ENCODE results near the gene ARHGAP35. TPM values are rescaled to one million over a fixed set of nuclear protein-coding genes. Genes with fewer than 3 reads are reported as not detected.
A peak's percentile ranks its signal among the peaks of the same experiment; 100 is the strongest.

ARHGAP35 gene
- total RNA-seq, 1 experiment from 2014 or later: 64.1 TPM

DNA sequence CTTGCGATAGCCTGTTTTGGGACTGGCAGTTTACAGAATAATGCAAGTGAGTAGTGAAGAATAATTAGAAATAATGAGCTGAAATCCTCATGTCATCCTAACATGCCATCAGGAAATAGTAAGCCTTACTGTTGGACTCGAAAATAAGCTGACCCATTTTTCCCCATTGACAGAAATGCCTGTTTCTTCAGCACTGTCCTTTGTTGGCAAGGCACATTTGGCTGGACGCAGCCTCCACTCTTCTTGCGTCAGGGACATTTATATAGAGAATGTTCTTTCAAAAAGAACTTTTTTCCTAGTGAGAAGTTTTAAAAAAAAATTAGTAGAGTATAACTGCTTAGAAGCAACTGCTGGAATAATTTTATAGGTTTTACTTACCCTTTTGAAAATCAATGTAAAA is 47.1 kb downstream of the ARHGAP35 start:
- CTCF ChIA-PET: no interaction called here
- ATAC-seq: no peak
- H3K9me3 ChIP-seq (ENCODE audit: control insufficient read depth, insufficient read depth, low read depth, low read length): no peaks in the 10 kb centered on the region
- POLR2A ChIA-PET: no interaction called here
- DNase-seq (ENCODE audit: low read depth, low spot score): no peak
- TF ChIP-seq, protein P1, sequence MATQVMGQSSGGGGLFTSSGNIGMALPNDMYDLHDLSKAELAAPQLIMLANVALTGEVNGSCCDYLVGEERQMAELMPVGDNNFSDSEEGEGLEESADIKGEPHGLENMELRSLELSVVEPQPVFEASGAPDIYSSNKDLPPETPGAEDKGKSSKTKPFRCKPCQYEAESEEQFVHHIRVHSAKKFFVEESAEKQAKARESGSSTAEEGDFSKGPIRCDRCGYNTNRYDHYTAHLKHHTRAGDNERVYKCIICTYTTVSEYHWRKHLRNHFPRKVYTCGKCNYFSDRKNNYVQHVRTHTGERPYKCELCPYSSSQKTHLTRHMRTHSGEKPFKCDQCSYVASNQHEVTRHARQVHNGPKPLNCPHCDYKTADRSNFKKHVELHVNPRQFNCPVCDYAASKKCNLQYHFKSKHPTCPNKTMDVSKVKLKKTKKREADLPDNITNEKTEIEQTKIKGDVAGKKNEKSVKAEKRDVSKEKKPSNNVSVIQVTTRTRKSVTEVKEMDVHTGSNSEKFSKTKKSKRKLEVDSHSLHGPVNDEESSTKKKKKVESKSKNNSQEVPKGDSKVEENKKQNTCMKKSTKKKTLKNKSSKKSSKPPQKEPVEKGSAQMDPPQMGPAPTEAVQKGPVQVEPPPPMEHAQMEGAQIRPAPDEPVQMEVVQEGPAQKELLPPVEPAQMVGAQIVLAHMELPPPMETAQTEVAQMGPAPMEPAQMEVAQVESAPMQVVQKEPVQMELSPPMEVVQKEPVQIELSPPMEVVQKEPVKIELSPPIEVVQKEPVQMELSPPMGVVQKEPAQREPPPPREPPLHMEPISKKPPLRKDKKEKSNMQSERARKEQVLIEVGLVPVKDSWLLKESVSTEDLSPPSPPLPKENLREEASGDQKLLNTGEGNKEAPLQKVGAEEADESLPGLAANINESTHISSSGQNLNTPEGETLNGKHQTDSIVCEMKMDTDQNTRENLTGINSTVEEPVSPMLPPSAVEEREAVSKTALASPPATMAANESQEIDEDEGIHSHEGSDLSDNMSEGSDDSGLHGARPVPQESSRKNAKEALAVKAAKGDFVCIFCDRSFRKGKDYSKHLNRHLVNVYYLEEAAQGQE (IDR thresholded peaks at IDR 0.05; ENCODE audit: insufficient read depth in 1 of 2, low read depth in 2 of 2, low read length in 1 of 2): no peak
- TF ChIP-seq SIN3A (IDR thresholded peaks at IDR 0.05; ENCODE audit: borderline replicate concordance, insufficient read depth, low read depth, low read length): no peak
- TF ChIP-seq, protein P2, sequence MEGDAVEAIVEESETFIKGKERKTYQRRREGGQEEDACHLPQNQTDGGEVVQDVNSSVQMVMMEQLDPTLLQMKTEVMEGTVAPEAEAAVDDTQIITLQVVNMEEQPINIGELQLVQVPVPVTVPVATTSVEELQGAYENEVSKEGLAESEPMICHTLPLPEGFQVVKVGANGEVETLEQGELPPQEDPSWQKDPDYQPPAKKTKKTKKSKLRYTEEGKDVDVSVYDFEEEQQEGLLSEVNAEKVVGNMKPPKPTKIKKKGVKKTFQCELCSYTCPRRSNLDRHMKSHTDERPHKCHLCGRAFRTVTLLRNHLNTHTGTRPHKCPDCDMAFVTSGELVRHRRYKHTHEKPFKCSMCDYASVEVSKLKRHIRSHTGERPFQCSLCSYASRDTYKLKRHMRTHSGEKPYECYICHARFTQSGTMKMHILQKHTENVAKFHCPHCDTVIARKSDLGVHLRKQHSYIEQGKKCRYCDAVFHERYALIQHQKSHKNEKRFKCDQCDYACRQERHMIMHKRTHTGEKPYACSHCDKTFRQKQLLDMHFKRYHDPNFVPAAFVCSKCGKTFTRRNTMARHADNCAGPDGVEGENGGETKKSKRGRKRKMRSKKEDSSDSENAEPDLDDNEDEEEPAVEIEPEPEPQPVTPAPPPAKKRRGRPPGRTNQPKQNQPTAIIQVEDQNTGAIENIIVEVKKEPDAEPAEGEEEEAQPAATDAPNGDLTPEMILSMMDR (IDR thresholded peaks at IDR 0.05): no peak
- BruUV-seq (replicated peaks): no TSS peak
- no peaks in the 10 kb centered on the region for H3K36me3 ChIP-seq (ENCODE audit: control insufficient read depth, insufficient read depth, low read length)
- H3K27me3 ChIP-seq (ENCODE audit: control insufficient read depth, insufficient read depth, low read length): no peaks in the 10 kb centered on the region
- intact Hi-C loops (cut with micrococcal nuclease; ENCODE audit: unreplicated experiment): no loop called here
- H3K4me3 ChIP-seq (ENCODE audit: low read depth in 2 of 2, low read length in 2 of 2): no peak overlapping the region
- in situ Hi-C loops (cut with HindIII; ENCODE audit: low pct_unique_long_range_greater_than_20kb, low sequenced_read_pairs): no loop called here
- H3K4me1 ChIP-seq (ENCODE audit: control insufficient read depth, insufficient read depth, low read length): peaks cover 48% of the 10 kb centered on the region
- peak overlapping the region; percentile 41; the same call in 1 of the 2 replicates for H3K27ac ChIP-seq (ENCODE audit: low read length)

DNA sequence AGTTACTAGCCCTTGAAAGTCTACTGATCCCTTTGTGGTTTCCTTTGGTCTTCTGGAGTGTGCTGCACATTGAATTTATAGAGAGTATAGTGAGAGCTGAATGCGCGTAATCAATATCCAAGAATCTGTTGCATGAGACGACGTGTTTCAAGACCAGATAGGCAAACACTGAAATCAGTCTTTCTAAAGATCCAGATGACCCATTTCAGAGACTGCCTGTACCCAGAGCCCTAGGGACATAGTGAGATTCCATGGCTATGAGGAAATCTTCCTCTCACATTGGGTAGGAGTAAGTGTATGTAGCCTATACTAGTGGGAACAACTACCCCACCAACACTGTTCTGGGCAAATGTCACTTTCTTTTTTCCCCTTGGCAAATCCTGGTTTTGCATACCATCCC is 48.6 kb downstream of the ARHGAP35 start:
- no peak for DNase-seq (ENCODE audit: low read depth, low spot score)
- TF ChIP-seq TCF7L2 (IDR thresholded peaks at IDR 0.05; ENCODE audit: low read depth, low read length) (no peak), POLR2AphosphoS5 (IDR thresholded peaks at IDR 0.05; ENCODE audit: low read depth, low read length) (no peak), SIN3A (IDR thresholded peaks at IDR 0.05; ENCODE audit: borderline replicate concordance, insufficient read depth, low read depth, low read length) (no peak)
- TF ChIP-seq, protein P2 (IDR thresholded peaks at IDR 0.05): no peak
- TF ChIP-seq, protein P1 (IDR thresholded peaks at IDR 0.05; ENCODE audit: insufficient read depth in 1 of 2, low read depth in 2 of 2, low read length in 1 of 2): no peak
- Histone ChIP-seq H3K9me3 (ENCODE audit: control insufficient read depth, insufficient read depth, low read depth, low read length) (no peaks in the 10 kb centered on the region), H3K36me3 (ENCODE audit: control insufficient read depth, insufficient read depth, low read length) (no peaks in the 10 kb centered on the region), H3K27me3 (ENCODE audit: control insufficient read depth, insufficient read depth, low read length) (no peaks in the 10 kb centered on the region), H3K4me3 (ENCODE audit: low read depth in 2 of 2, low read length in 2 of 2) (no peak overlapping the region), H3K27ac (ENCODE audit: low read length) (0 out of 2 replicates have a peak overlapping the region, but pooled peaks have one; percentile 11), H3K4me1 (ENCODE audit: control insufficient read depth, insufficient read depth, low read length) (peaks cover 47% of the 10 kb centered on the region)
- intact Hi-C loops (cut with micrococcal nuclease; ENCODE audit: unreplicated experiment) (no loop called here), in situ Hi-C loops (cut with HindIII; ENCODE audit: low pct_unique_long_range_greater_than_20kb, low sequenced_read_pairs) (no loop called here)
- ATAC-seq: no peak
- no TSS peak for BruUV-seq (replicated peaks)
- ChIA-PET POLR2A (no interaction called here), CTCF (no interaction called here)

Other genes starting within 250 kb of the ARHGAP35 start
- gene PTGIR, start 235.9 kb upstream of the ARHGAP35 start, total RNA-seq (2021; ENCODE audit: unreplicated experiment): 0.08 TPM
- gene GNG8, start 224.8 kb upstream of the ARHGAP35 start, total RNA-seq (2021; ENCODE audit: unreplicated experiment): not detected
- 1.0 TPM for gene DACT3, start 199.8 kb upstream of the ARHGAP35 start, total RNA-seq (2021; ENCODE audit: unreplicated experiment)
- 41.2 TPM for gene PRKD2, start 143.9 kb upstream of the ARHGAP35 start, total RNA-seq (2021; ENCODE audit: unreplicated experiment)
- 21.6 TPM for gene FKRP, start 114.9 kb upstream of the ARHGAP35 start, total RNA-seq (2021; ENCODE audit: unreplicated experiment)
- 89.5 TPM for gene STRN4, start 114.5 kb upstream of the ARHGAP35 start, total RNA-seq (2021; ENCODE audit: unreplicated experiment)
- gene SLC1A5, start 72.4 kb upstream of the ARHGAP35 start, total RNA-seq (2021; ENCODE audit: unreplicated experiment): 104 TPM
- 146 TPM for gene AP2S1, start 10.2 kb upstream of the ARHGAP35 start, total RNA-seq (2021; ENCODE audit: unreplicated experiment)
- gene NPAS1, start 158.8 kb downstream of the ARHGAP35 start, total RNA-seq (2021; ENCODE audit: unreplicated experiment): 3.6 TPM
- 41.8 TPM for gene TMEM160, start 187.6 kb downstream of the ARHGAP35 start, total RNA-seq (2021; ENCODE audit: unreplicated experiment)